Measurements from ENCODE around the gene TRIM33. TPM values are rescaled to one million over a fixed set of nuclear protein-coding genes. Genes with fewer than 3 reads are reported as not detected.
"Not testable (repeated sequence)": the region's sequence is repeated elsewhere in the genome, so short reads cannot be mapped to it uniquely, and the experiment has no call there.

The TRIM33 gene
- total RNA-seq, 1 experiment from 2014 or later = 44.5 TPM

GRCh38 chr1:114418948-114419347 lies 92.1 kb downstream of the TRIM33 start:
- DNase-seq (ENCODE audit: low spot score); ATAC-seq; POLR2A ChIA-PET; H3K4me1 Mint-ChIP-seq; H3K27me3 Mint-ChIP-seq (ENCODE audit: low read depth); H3K27ac Mint-ChIP-seq; H3K4me3 Mint-ChIP-seq; H3K9me3 Mint-ChIP-seq: not testable (repeated sequence)
- CTCF ChIA-PET = interaction anchor here (0.7 kb wide), 1 partner anchor 9 kb away, joined by 3 read pairs; no protein-coding TSS in a partner anchor
- peaks cover 52% of the 10 kb centered on the region for H3K36me3 Mint-ChIP-seq

- no peak overlapping the region for H3K4me3 Mint-ChIP-seq
- ChIA-PET POLR2A (no interaction called here), CTCF (interaction anchor here (0.6 kb wide), 1 partner anchor 341 kb away, joined by 3 read pairs; no protein-coding TSS in a partner anchor)
- ATAC-seq = no peak
- peaks cover 45% of the 10 kb centered on the region for H3K36me3 Mint-ChIP-seq
- no peaks in the 10 kb centered on the region for H3K4me1 Mint-ChIP-seq
- no peaks in the 10 kb centered on the region for H3K9me3 Mint-ChIP-seq
- H3K27me3 Mint-ChIP-seq (ENCODE audit: low read depth) = no peaks in the 10 kb centered on the region
- DNase-seq (ENCODE audit: low spot score) = no peak
- TF ChIP-seq GTF2I (CRISPR knock-in tag; conservative IDR thresholded peaks at IDR 0.05) (no peak), ZNF219 (CRISPR knock-in tag; IDR thresholded peaks at IDR 0.05; ENCODE audit: borderline replicate concordance) (no peak), PRRX2 (CRISPR knock-in tag; IDR thresholded peaks at IDR 0.05) (no peak), MAX (CRISPR knock-in tag; IDR thresholded peaks at IDR 0.05) (no peak), ZNF416 (CRISPR knock-in tag; IDR thresholded peaks at IDR 0.05) (no peak), TEAD1 (CRISPR knock-in tag; IDR thresholded peaks at IDR 0.05) (no peak), ELF4 (CRISPR knock-in tag; IDR thresholded peaks at IDR 0.05; ENCODE audit: low read depth) (no peak), NR2C2 (CRISPR knock-in tag; IDR thresholded peaks at IDR 0.05) (no peak), MLX (CRISPR knock-in tag; IDR thresholded peaks at IDR 0.05) (no peak), MXD4 (CRISPR knock-in tag; IDR thresholded peaks at IDR 0.05; ENCODE audit: borderline replicate concordance) (no peak), ZBTB21 (CRISPR knock-in tag; IDR thresholded peaks at IDR 0.05; ENCODE audit: borderline replicate concordance) (no peak), HMGA2 (CRISPR knock-in tag; IDR thresholded peaks at IDR 0.05) (no peak)
- no peak overlapping the region for H3K27ac Mint-ChIP-seq
Observed at GRCh38 chr1:114397601-114398000, 113.4 kb downstream of the TRIM33 start.

GRCh38 chr1:114395863-114396262 lies 115.1 kb downstream of the TRIM33 start:
- no peaks in the 10 kb centered on the region for H3K4me1 Mint-ChIP-seq
- TF ChIP-seq IRF2 (CRISPR knock-in tag; IDR thresholded peaks at IDR 0.05; ENCODE audit: borderline replicate concordance, low read depth) (no peak), ELF4 (CRISPR knock-in tag; IDR thresholded peaks at IDR 0.05; ENCODE audit: low read depth) (no peak), TCF7 (CRISPR knock-in tag; IDR thresholded peaks at IDR 0.05; ENCODE audit: low read depth) (no peak), ZBTB21 (CRISPR knock-in tag; IDR thresholded peaks at IDR 0.05; ENCODE audit: borderline replicate concordance) (no peak), CTCF (IDR thresholded peaks at IDR 0.05) (no peak), TEAD1 (CRISPR knock-in tag; IDR thresholded peaks at IDR 0.05) (no peak)
- no peak overlapping the region for H3K27ac Mint-ChIP-seq
- no peaks in the 10 kb centered on the region for H3K9me3 Mint-ChIP-seq
- H3K36me3 Mint-ChIP-seq = peaks cover 32% of the 10 kb centered on the region
- POLR2A ChIA-PET = no interaction called here
- DNase-seq (ENCODE audit: low spot score) (no peak), ATAC-seq (no peak)
- CTCF ChIA-PET = no interaction called here
- no peaks in the 10 kb centered on the region for H3K27me3 Mint-ChIP-seq (ENCODE audit: low read depth)
- no peak overlapping the region for H3K4me3 Mint-ChIP-seq

- Mint-ChIP-seq H3K27ac (no peak overlapping the region), H3K4me1 (peaks cover 13% of the 10 kb centered on the region), H3K36me3 (peaks cover 5% of the 10 kb centered on the region; the same call in 1 of the 2 replicates), H3K4me3 (no peak overlapping the region), H3K9me3 (peaks cover 7% of the 10 kb centered on the region), H3K27me3 (ENCODE audit: low read depth) (no peaks in the 10 kb centered on the region)
- ATAC-seq (no peak), DNase-seq (ENCODE audit: low spot score) (no peak)
- ChIA-PET POLR2A (no interaction called here), CTCF (no interaction called here)
- no peak for TF ChIP-seq JAZF1 (CRISPR knock-in tag; IDR thresholded peaks at IDR 0.05)
- TF ChIP-seq ETV6 (CRISPR knock-in tag; IDR thresholded peaks at IDR 0.05) = no peak
- TF ChIP-seq GABPB1 (CRISPR knock-in tag; IDR thresholded peaks at IDR 0.05) = no peak
- no peak for TF ChIP-seq NFE2L1 (CRISPR knock-in tag; IDR thresholded peaks at IDR 0.05)
- no peak for TF ChIP-seq KAT7 (CRISPR knock-in tag; IDR thresholded peaks at IDR 0.05; ENCODE audit: borderline replicate concordance)
- TF ChIP-seq GRHL2 (CRISPR knock-in tag; IDR thresholded peaks at IDR 0.05; ENCODE audit: insufficient replicate concordance, severe bottlenecking) = no peak
- no peak for TF ChIP-seq ATF6 (CRISPR knock-in tag; IDR thresholded peaks at IDR 0.05)
- no peak for TF ChIP-seq ESRRA (CRISPR knock-in tag; IDR thresholded peaks at IDR 0.05; ENCODE audit: borderline replicate concordance)
- TF ChIP-seq TCF7 (CRISPR knock-in tag; IDR thresholded peaks at IDR 0.05; ENCODE audit: low read depth) = no peak
- TF ChIP-seq IRF1 (CRISPR knock-in tag; IDR thresholded peaks at IDR 0.05) = no peak
- TF ChIP-seq USF2 (CRISPR knock-in tag; IDR thresholded peaks at IDR 0.05) = no peak
- TF ChIP-seq ZNF121 (CRISPR knock-in tag; IDR thresholded peaks at IDR 0.05) = no peak
Observed at GRCh38 chr1:114390960-114391359, 120.0 kb downstream of the TRIM33 start.
